Uterus (tissue), 4 donors: ENCODE data around the gene MICAL2. TPM values are rescaled to one million over a fixed set of nuclear protein-coding genes. Genes with fewer than 3 reads are reported as not detected.

ENCODE experiments used
- DNase-seq, 2 donors: peaks; one replicate each; pipeline ENCODE4 v3.0.0-alpha.2; 2019 to 2020
- H3K27ac ChIP-seq, 2 donors: fragments of 200-600 bp; sonication (generic); 1 replicate in 1 of 2; 2 replicates in 1 of 2; pipeline ENCODE4 v1.5.1; 2016 to 2018
- H3K27me3 ChIP-seq, 2 donors: fragments of 200-600 bp; sonication (generic); one replicate each; pipeline ENCODE4 v1.5.1; 2018 to 2019; ENCODE audit warnings: control low read depth in 1 of 2
- H3K36me3 ChIP-seq, 2 donors: fragments of 200-600 bp; sonication (generic); one replicate each; pipeline ENCODE4 v1.5.1; 2019; ENCODE audit warnings: control low read depth in 1 of 2
- H3K4me1 ChIP-seq, 2 donors: fragments of 200-600 bp; sonication (generic); one replicate each; pipeline ENCODE4 v1.5.1; 2018 to 2019; ENCODE audit warnings: control low read depth in 1 of 2
- H3K4me3 ChIP-seq, 2 donors: fragments of 200-600 bp; sonication (generic); 1 replicate in 1 of 2; 2 replicates in 1 of 2; pipeline ENCODE4 v1.5.1; 2018 to 2019; ENCODE audit warnings: mild to moderate bottlenecking in 1 of 2
- H3K9me3 ChIP-seq, 2 donors: fragments of 200-600 bp; sonication (generic); one replicate each; pipeline ENCODE4 v1.5.1; 2019; ENCODE audit warnings: control low read depth in 1 of 2
- CTCF ChIP-seq, 4 experiments: fragments of 200-600 bp in 2 of 4; fragments of 450-650 bp in 2 of 4; sonication (generic) in 2 of 4; IDR thresholded peaks; one replicate each; pipeline ENCODE4 v1.5.1; 2016 to 2019; ENCODE audit warnings: antibody characterized with exemption in 4 of 4, mild to moderate bottlenecking in 2 of 4, moderate library complexity in 1 of 4
- POLR2A ChIP-seq, 2 donors: fragments of 450-650 bp; IDR thresholded peaks; one replicate each; pipeline ENCODE4 v1.6.1; 2016; ENCODE audit warnings: antibody characterized with exemption in 2 of 2, mild to moderate bottlenecking in 1 of 2, moderate library complexity in 1 of 2
- intact Hi-C: fragments of 100-400 bp; cut with DNase I; formaldehyde crosslinking; loops from one replicate; pipeline ENCODE4 v1.15.1; 2023; ENCODE audit warnings: low total_unique reads
- total RNA-seq, 4 donors: library from RNA; depleted of rRNA in 3 of 4; stranded (reverse); fragments of >200 nt in 3 of 4; gene quantifications; one replicate each; pipeline versions ENCODE4 v1.1.0 to v1.2.4, GENCODE V29; 2014 to 2023
- donor health status: DM: yes; HTN: yes; CAD: no.

MICAL2 gene
- total RNA-seq, 4 donors from 2014 or later, result 29.6 to 139 (median 53.1) TPM

- H3K4me3 ChIP-seq, result no peak overlapping the region
- intact Hi-C loops, result no loop called here
- H3K27me3 ChIP-seq, result no peaks in the 10 kb centered on the region
- H3K27ac ChIP-seq, result peak overlapping the region; percentile 89 to 91
- H3K36me3 ChIP-seq, result no peaks in the 10 kb centered on the region
- peaks cover 10 to 17% of the 10 kb centered on the region in 2 donors for H3K4me1 ChIP-seq
- no peaks in the 10 kb centered on the region for H3K9me3 ChIP-seq
- DNase-seq, result no peak
- TF ChIP-seq POLR2A (IDR thresholded peaks at IDR 0.05), result no peak
- TF ChIP-seq CTCF (IDR thresholded peaks at IDR 0.05), result no peak
Measured at GRCh38 chr11:12118949-12119348, 8.6 kb downstream of the MICAL2 start.

GRCh38 chr11:12119502-12119901 is 9.1 kb downstream of the MICAL2 start:
- Histone ChIP-seq H3K9me3 (no peaks in the 10 kb centered on the region), H3K36me3 (no peaks in the 10 kb centered on the region), H3K4me3 (no peak overlapping the region), H3K27ac (peak overlapping the region; percentile 89 to 91), H3K27me3 (no peaks in the 10 kb centered on the region), H3K4me1 (peaks cover 10 to 17% of the 10 kb centered on the region in 2 donors)
- intact Hi-C loops, result no loop called here
- DNase-seq, result no peak
- TF ChIP-seq POLR2A (IDR thresholded peaks at IDR 0.05), result no peak
- TF ChIP-seq CTCF (IDR thresholded peaks at IDR 0.05), result no peak

- Histone ChIP-seq H3K4me3 (no peak overlapping the region), H3K27ac (peak overlapping the region; percentile 89 to 91), H3K4me1 (peaks cover 10 to 21% of the 10 kb centered on the region in 2 donors)
Measured at GRCh38 chr11:12120031-12121008, 9.9 kb downstream of the MICAL2 start.

GRCh38 chr11:12121011-12121410 is 10.6 kb downstream of the MICAL2 start:
- TF ChIP-seq POLR2A (IDR thresholded peaks at IDR 0.05), result no peak
- TF ChIP-seq CTCF (IDR thresholded peaks at IDR 0.05), result no peak
- no peak for DNase-seq
- no peak overlapping the region for H3K4me3 ChIP-seq
- H3K9me3 ChIP-seq, result no peaks in the 10 kb centered on the region
- no peaks in the 10 kb centered on the region for H3K27me3 ChIP-seq
- peak overlapping the region; percentile 89 to 91 for H3K27ac ChIP-seq
- peaks cover 10 to 21% of the 10 kb centered on the region in 2 donors for H3K4me1 ChIP-seq
- H3K36me3 ChIP-seq, result no peaks in the 10 kb centered on the region
- intact Hi-C loops, result no loop called here

More at GRCh38 chr11:12120031-12121008, 9.9 kb downstream of the MICAL2 start:
- TF ChIP-seq POLR2A (IDR thresholded peaks at IDR 0.05) (no peak), CTCF (IDR thresholded peaks at IDR 0.05) (no peak)
- Histone ChIP-seq H3K27me3 (no peaks in the 10 kb centered on the region), H3K36me3 (no peaks in the 10 kb centered on the region), H3K9me3 (no peaks in the 10 kb centered on the region)
- DNase-seq, result no peak
- intact Hi-C loops, result no loop called here

- TF ChIP-seq CTCF (IDR thresholded peaks at IDR 0.05), result no peak
- no peaks in the 10 kb centered on the region for H3K9me3 ChIP-seq
- DNase-seq, result no peak
- peaks cover 10 to 21% of the 10 kb centered on the region in 2 donors for H3K4me1 ChIP-seq
- H3K36me3 ChIP-seq, result no peaks in the 10 kb centered on the region
- no peaks in the 10 kb centered on the region for H3K27me3 ChIP-seq
- intact Hi-C loops, result no loop called here
- no peak overlapping the region for H3K4me3 ChIP-seq
- peak overlapping the region; percentile 89 to 91 for H3K27ac ChIP-seq
Measured at GRCh38 chr11:12121517-12121916, 11.1 kb downstream of the MICAL2 start.
